NCI-H1436 treated with DMSO at 0.1 percent for 48 hours (cell line): ENCODE data around the gene ZBTB18.
"Not testable (repeated sequence)": the region's sequence is repeated elsewhere in the genome, so short reads cannot be mapped to it uniquely, and the experiment has no call there.

ENCODE experiments used
- DNase-seq: peaks from one replicate; lab custom pipeline; 2025; lab: John Stamatoyannopoulos, UW

The ZBTB18 gene

GRCh38 chr1:244050835-244051444 is at the start of gene ZBTB18:
Gene ZBTB18, plus strand, starts transcription at chr1:244051283. Its CDS starts 149 bp downstream, at chr1:244051432.
- DNase-seq, result no peak

- no peak for DNase-seq
Observed at GRCh38 chr1:244002721-244003120, 48.4 kb upstream of the ZBTB18 start.

- DNase-seq, result no peak
Observed at GRCh38 chr1:244005455-244005854, 45.6 kb upstream of the ZBTB18 start.

- no peak for DNase-seq
Observed at GRCh38 chr1:244006381-244006901, 44.6 kb upstream of the ZBTB18 start.

GRCh38 chr1:244006961-244007360 is 44.1 kb upstream of the ZBTB18 start:
- no peak for DNase-seq

GRCh38 chr1:244010191-244010590 is 40.9 kb upstream of the ZBTB18 start:
- DNase-seq, result no peak

- DNase-seq, result no peak
Observed at GRCh38 chr1:244010703-244011123, 40.4 kb upstream of the ZBTB18 start.

GRCh38 chr1:244011271-244011670 is 39.8 kb upstream of the ZBTB18 start:
- no peak for DNase-seq

GRCh38 chr1:244011786-244012185 is 39.3 kb upstream of the ZBTB18 start:
- no peak for DNase-seq

GRCh38 chr1:244012202-244012601 is 38.9 kb upstream of the ZBTB18 start:
- no peak for DNase-seq

- no peak for DNase-seq
Observed at GRCh38 chr1:244013100-244013499, 38.0 kb upstream of the ZBTB18 start.

- DNase-seq, result not testable (repeated sequence)
Observed at GRCh38 chr1:244014862-244015261, 36.2 kb upstream of the ZBTB18 start.

- no peak for DNase-seq
Observed at GRCh38 chr1:244019982-244020485, 31.0 kb upstream of the ZBTB18 start.

GRCh38 chr1:244021427-244021826 is 29.7 kb upstream of the ZBTB18 start:
- DNase-seq, result no peak

- no peak for DNase-seq
Observed at GRCh38 chr1:244022311-244022710, 28.8 kb upstream of the ZBTB18 start.

- no peak for DNase-seq
Observed at GRCh38 chr1:244022864-244023440, 28.1 kb upstream of the ZBTB18 start.

- DNase-seq, result no peak
Observed at GRCh38 chr1:244027491-244028145, 23.5 kb upstream of the ZBTB18 start.

- DNase-seq, result no peak
Observed at GRCh38 chr1:244028701-244029100, 22.4 kb upstream of the ZBTB18 start.

- DNase-seq, result no peak
Observed at GRCh38 chr1:244029124-244029523, 22.0 kb upstream of the ZBTB18 start.

GRCh38 chr1:244030481-244031040 is 20.5 kb upstream of the ZBTB18 start:
- DNase-seq, result no peak

- no peak for DNase-seq
Observed at GRCh38 chr1:244035358-244035757, 15.7 kb upstream of the ZBTB18 start.

GRCh38 chr1:244037252-244037651 is 13.8 kb upstream of the ZBTB18 start:
- no peak for DNase-seq
